WTC11 (cell line): ENCODE data around the gene PNPLA8. TPM values are rescaled to one million over a fixed set of nuclear protein-coding genes. Genes with fewer than 3 reads are reported as not detected.

Source experiments
- ATAC-seq: fragments of 200-7000 bp; cut with Tn5 transposase; 2 replicates; pipeline ENCODE4 v1.10.0; 2021; ENCODE audit warnings: mild to moderate bottlenecking, moderate library complexity
- CTCF ChIA-PET: fragments of 300-600 bp; sonication (Branson Sonifier 250); formaldehyde crosslinking; loops from one replicate; lab custom pipeline; 2021; ENCODE audit warnings: antibody characterized with exemption; lab: Charles Lee
- POLR2A ChIA-PET: fragments of 350-600 bp; sonication (Branson Sonifier 250); formaldehyde crosslinking; loops from one replicate; lab custom pipeline; 2021; ENCODE audit warnings: antibody characterized with exemption; lab: Charles Lee
- DNase-seq: peaks from one replicate; pipeline ENCODE4 v3.0.0; 2021; ENCODE audit warnings: low spot score
- H3K27ac Mint-ChIP-seq: 2 replicates; pipeline ENCODE4 v1.8.0; 2021; ENCODE audit warnings: mixed read lengths
- H3K27me3 Mint-ChIP-seq: 2 replicates; pipeline ENCODE4 v1.8.0; 2021; ENCODE audit warnings: low read depth, mild to moderate bottlenecking, moderate library complexity, mixed read lengths
- H3K36me3 Mint-ChIP-seq: 2 replicates; pipeline ENCODE4 v1.8.0; 2021; ENCODE audit warnings: mixed read lengths
- H3K4me1 Mint-ChIP-seq: 2 replicates; pipeline ENCODE4 v1.8.0; 2022; ENCODE audit warnings: mixed read lengths
- H3K4me3 Mint-ChIP-seq: 2 replicates; pipeline ENCODE4 v1.8.0; 2021; ENCODE audit warnings: mild to moderate bottlenecking, moderate library complexity, mixed read lengths
- H3K9me3 Mint-ChIP-seq: 2 replicates; pipeline ENCODE4 v1.8.0; 2021; ENCODE audit warnings: mixed read lengths
- CREM ChIP-seq: sonication (generic); formaldehyde crosslinking; IDR thresholded peaks from 2 replicates; pipeline ENCODE4 v1.8.1; 2022; ENCODE audit warnings: mild to moderate bottlenecking, missing genetic modification reagents, moderate library complexity
- EMX1 ChIP-seq: fragments of 250-450 bp; sonication (Bioruptor Pico); IDR thresholded peaks from 2 replicates; pipeline ENCODE4 v1.8.0; 2021; ENCODE audit warnings: mild to moderate bottlenecking
- ETV6 ChIP-seq: sonication (generic); formaldehyde crosslinking; IDR thresholded peaks from 2 replicates; pipeline ENCODE4 v1.8.1; 2022; ENCODE audit warnings: mild to moderate bottlenecking, missing genetic modification reagents
- FOXP1 ChIP-seq: sonication (generic); formaldehyde crosslinking; IDR thresholded peaks from 2 replicates; pipeline ENCODE4 v1.8.0; 2022; ENCODE audit warnings: missing genetic modification reagents, mild to moderate bottlenecking, moderate library complexity, borderline replicate concordance
- JUN ChIP-seq: sonication (generic); formaldehyde crosslinking; IDR thresholded peaks from 2 replicates; pipeline ENCODE4 v1.8.0; 2023; ENCODE audit warnings: mild to moderate bottlenecking, missing genetic modification reagents
- MXD4 ChIP-seq: fragments of 250-450 bp; sonication (Bioruptor Pico); IDR thresholded peaks from 2 replicates; pipeline ENCODE4 v1.8.0; 2021; ENCODE audit warnings: mild to moderate bottlenecking, moderate library complexity, borderline replicate concordance
- MYBL2 ChIP-seq: sonication (generic); formaldehyde crosslinking; IDR thresholded peaks from 2 replicates; pipeline ENCODE4 v1.8.1; 2023; ENCODE audit warnings: mild to moderate bottlenecking, moderate library complexity, missing genetic modification reagents
- NFATC4 ChIP-seq: fragments of 250-450 bp; sonication (Bioruptor Pico); IDR thresholded peaks from 2 replicates; pipeline ENCODE4 v1.9.0; 2021; ENCODE audit warnings: mild to moderate bottlenecking
- NFE2L1 ChIP-seq: sonication (generic); formaldehyde crosslinking; IDR thresholded peaks from 2 replicates; pipeline ENCODE4 v1.8.1; 2023; ENCODE audit warnings: missing genetic modification reagents
- NR1H2 ChIP-seq: sonication (generic); formaldehyde crosslinking; IDR thresholded peaks from 2 replicates; pipeline ENCODE4 v1.9.0; 2021; ENCODE audit warnings: mild to moderate bottlenecking, moderate library complexity, missing genetic modification reagents
- RELA ChIP-seq: sonication (generic); formaldehyde crosslinking; IDR thresholded peaks from 2 replicates; pipeline ENCODE4 v1.8.1; 2022; ENCODE audit warnings: missing genetic modification reagents, mild to moderate bottlenecking, borderline replicate concordance
- RORB ChIP-seq: fragments of 250-450 bp; sonication (Bioruptor Pico); IDR thresholded peaks from 2 replicates; pipeline ENCODE4 v1.9.0; 2021; ENCODE audit warnings: mild to moderate bottlenecking
- SOX15 ChIP-seq: fragments of 250-450 bp; sonication (Bioruptor Pico); IDR thresholded peaks from 2 replicates; pipeline ENCODE4 v1.9.0; 2021; ENCODE audit warnings: mild to moderate bottlenecking
- SP1 ChIP-seq: sonication (generic); formaldehyde crosslinking; conservative IDR thresholded peaks from 2 replicates; pipeline ENCODE4 v1.8.1; 2022; ENCODE audit warnings: missing genetic modification reagents
- ZNF121 ChIP-seq: sonication (generic); formaldehyde crosslinking; IDR thresholded peaks from 2 replicates; pipeline ENCODE4 v1.8.0; 2023; ENCODE audit warnings: missing genetic modification reagents
- ZNF423 ChIP-seq: fragments of 250-450 bp; sonication (Bioruptor Pico); IDR thresholded peaks from 2 replicates; pipeline ENCODE4 v2.1.2; 2022; ENCODE audit warnings: mild to moderate bottlenecking, moderate library complexity
- total RNA-seq: library from RNA; stranded (reverse); gene quantifications from 3 replicates; pipeline ENCODE4 v1.2.3, GENCODE V29; 2021
- TF ChIP-seq, protein P1 (sequence below): sonication (generic); formaldehyde crosslinking; IDR thresholded peaks from 2 replicates; pipeline ENCODE4 v1.8.1; 2022; ENCODE audit warnings: low read depth, missing genetic modification reagents, borderline replicate concordance
- TF ChIP-seq, protein P2 (sequence below): sonication (generic); formaldehyde crosslinking; IDR thresholded peaks from 2 replicates; pipeline ENCODE4 v1.8.0; 2023; ENCODE audit warnings: missing genetic modification reagents
- TF ChIP-seq, protein P3 (sequence below): sonication (generic); formaldehyde crosslinking; IDR thresholded peaks from 2 replicates; pipeline ENCODE4 v1.8.0; 2023; ENCODE audit warnings: missing genetic modification reagents, mild to moderate bottlenecking, borderline replicate concordance
- TF ChIP-seq, protein P4 (sequence below): sonication (generic); formaldehyde crosslinking; IDR thresholded peaks from 2 replicates; pipeline ENCODE4 v1.8.0; 2022; ENCODE audit warnings: mild to moderate bottlenecking, missing genetic modification reagents

The PNPLA8 gene
- total RNA-seq, 1 experiment from 2014 or later, result 12.4 TPM

DNA sequence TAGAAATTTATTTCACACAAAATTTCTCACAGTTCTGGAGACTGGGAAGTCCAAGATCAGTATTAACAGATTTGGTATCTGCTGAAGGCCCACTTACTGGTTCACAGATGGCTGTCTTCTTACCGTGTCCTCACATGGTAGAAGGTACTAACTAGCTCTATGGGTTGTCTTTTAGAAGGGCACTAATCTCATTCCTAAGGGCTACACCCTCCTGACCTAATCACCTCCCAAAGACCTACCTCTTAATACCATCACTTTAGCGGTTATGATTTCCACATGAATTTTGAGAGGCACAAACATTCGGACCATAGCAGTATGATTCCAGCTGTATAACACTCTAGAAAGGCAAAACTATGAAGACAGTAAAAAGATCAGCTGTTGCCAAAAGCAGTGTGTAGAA lies 8.0 kb downstream of the PNPLA8 start:
- ChIA-PET POLR2A (no interaction called here), CTCF (no interaction called here)
- Mint-ChIP-seq H3K4me3 (no peak overlapping the region), H3K27ac (no peak overlapping the region), H3K9me3 (no peaks in the 10 kb centered on the region), H3K27me3 (no peaks in the 10 kb centered on the region), H3K4me1 (peaks cover 29% of the 10 kb centered on the region), H3K36me3 (peaks cover 14% of the 10 kb centered on the region)
- no peak for DNase-seq
- ATAC-seq, result no peak
- TF ChIP-seq CREM (CRISPR knock-in tag) (no peak), NFATC4 (CRISPR knock-in tag) (no peak), FOXP1 (CRISPR knock-in tag) (no peak), ETV6 (CRISPR knock-in tag) (no peak), JUN (CRISPR knock-in tag) (no peak), RORB (CRISPR knock-in tag) (no peak), ZNF423 (CRISPR knock-in tag) (no peak), RELA (CRISPR knock-in tag) (no peak)
- TF ChIP-seq, protein P1, sequence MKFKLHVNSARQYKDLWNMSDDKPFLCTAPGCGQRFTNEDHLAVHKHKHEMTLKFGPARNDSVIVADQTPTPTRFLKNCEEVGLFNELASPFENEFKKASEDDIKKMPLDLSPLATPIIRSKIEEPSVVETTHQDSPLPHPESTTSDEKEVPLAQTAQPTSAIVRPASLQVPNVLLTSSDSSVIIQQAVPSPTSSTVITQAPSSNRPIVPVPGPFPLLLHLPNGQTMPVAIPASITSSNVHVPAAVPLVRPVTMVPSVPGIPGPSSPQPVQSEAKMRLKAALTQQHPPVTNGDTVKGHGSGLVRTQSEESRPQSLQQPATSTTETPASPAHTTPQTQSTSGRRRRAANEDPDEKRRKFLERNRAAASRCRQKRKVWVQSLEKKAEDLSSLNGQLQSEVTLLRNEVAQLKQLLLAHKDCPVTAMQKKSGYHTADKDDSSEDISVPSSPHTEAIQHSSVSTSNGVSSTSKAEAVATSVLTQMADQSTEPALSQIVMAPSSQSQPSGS (CRISPR knock-in tag), result no peak
- TF ChIP-seq, protein P2, sequence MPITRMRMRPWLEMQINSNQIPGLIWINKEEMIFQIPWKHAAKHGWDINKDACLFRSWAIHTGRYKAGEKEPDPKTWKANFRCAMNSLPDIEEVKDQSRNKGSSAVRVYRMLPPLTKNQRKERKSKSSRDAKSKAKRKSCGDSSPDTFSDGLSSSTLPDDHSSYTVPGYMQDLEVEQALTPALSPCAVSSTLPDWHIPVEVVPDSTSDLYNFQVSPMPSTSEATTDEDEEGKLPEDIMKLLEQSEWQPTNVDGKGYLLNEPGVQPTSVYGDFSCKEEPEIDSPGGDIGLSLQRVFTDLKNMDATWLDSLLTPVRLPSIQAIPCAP (CRISPR knock-in tag), result no peak

DNA sequence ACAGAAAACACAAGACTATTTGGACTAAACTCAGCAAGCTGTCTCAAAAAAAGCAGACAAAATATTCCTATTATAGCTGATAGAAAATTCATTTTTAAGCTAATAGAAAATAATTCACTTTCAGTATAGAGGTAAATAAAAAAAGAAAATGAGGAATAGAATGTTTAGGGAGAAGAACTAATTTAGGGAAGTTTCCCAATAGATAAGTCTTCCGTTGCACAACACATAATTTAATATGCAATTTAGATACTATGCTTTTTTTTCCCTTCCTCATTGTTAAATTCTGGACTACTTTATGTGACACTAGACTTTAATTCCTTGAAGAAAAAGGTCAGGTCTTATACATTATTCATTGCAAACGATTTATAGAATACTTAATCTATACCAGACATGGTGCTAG lies 10.3 kb downstream of the PNPLA8 start:
- ChIA-PET CTCF (no interaction called here), POLR2A (no interaction called here)
- DNase-seq, result no peak
- H3K27ac Mint-ChIP-seq, result no peak overlapping the region
- no peaks in the 10 kb centered on the region for H3K27me3 Mint-ChIP-seq
- no peak for ATAC-seq
- no peaks in the 10 kb centered on the region for H3K9me3 Mint-ChIP-seq
- H3K4me1 Mint-ChIP-seq, result peaks cover 7% of the 10 kb centered on the region
- TF ChIP-seq MXD4 (CRISPR knock-in tag) (no peak), SP1 (CRISPR knock-in tag) (no peak), ZNF423 (CRISPR knock-in tag) (no peak), MYBL2 (CRISPR knock-in tag) (no peak), SOX15 (CRISPR knock-in tag) (no peak), NR1H2 (CRISPR knock-in tag) (no peak), EMX1 (no peak), ZNF121 (CRISPR knock-in tag) (no peak), NFE2L1 (CRISPR knock-in tag) (no peak)
- TF ChIP-seq, protein P3, sequence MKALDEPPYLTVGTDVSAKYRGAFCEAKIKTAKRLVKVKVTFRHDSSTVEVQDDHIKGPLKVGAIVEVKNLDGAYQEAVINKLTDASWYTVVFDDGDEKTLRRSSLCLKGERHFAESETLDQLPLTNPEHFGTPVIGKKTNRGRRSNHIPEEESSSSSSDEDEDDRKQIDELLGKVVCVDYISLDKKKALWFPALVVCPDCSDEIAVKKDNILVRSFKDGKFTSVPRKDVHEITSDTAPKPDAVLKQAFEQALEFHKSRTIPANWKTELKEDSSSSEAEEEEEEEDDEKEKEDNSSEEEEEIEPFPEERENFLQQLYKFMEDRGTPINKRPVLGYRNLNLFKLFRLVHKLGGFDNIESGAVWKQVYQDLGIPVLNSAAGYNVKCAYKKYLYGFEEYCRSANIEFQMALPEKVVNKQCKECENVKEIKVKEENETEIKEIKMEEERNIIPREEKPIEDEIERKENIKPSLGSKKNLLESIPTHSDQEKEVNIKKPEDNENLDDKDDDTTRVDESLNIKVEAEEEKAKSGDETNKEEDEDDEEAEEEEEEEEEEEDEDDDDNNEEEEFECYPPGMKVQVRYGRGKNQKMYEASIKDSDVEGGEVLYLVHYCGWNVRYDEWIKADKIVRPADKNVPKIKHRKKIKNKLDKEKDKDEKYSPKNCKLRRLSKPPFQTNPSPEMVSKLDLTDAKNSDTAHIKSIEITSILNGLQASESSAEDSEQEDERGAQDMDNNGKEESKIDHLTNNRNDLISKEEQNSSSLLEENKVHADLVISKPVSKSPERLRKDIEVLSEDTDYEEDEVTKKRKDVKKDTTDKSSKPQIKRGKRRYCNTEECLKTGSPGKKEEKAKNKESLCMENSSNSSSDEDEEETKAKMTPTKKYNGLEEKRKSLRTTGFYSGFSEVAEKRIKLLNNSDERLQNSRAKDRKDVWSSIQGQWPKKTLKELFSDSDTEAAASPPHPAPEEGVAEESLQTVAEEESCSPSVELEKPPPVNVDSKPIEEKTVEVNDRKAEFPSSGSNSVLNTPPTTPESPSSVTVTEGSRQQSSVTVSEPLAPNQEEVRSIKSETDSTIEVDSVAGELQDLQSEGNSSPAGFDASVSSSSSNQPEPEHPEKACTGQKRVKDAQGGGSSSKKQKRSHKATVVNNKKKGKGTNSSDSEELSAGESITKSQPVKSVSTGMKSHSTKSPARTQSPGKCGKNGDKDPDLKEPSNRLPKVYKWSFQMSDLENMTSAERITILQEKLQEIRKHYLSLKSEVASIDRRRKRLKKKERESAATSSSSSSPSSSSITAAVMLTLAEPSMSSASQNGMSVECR (CRISPR knock-in tag), result no peak
- TF ChIP-seq, protein P4, sequence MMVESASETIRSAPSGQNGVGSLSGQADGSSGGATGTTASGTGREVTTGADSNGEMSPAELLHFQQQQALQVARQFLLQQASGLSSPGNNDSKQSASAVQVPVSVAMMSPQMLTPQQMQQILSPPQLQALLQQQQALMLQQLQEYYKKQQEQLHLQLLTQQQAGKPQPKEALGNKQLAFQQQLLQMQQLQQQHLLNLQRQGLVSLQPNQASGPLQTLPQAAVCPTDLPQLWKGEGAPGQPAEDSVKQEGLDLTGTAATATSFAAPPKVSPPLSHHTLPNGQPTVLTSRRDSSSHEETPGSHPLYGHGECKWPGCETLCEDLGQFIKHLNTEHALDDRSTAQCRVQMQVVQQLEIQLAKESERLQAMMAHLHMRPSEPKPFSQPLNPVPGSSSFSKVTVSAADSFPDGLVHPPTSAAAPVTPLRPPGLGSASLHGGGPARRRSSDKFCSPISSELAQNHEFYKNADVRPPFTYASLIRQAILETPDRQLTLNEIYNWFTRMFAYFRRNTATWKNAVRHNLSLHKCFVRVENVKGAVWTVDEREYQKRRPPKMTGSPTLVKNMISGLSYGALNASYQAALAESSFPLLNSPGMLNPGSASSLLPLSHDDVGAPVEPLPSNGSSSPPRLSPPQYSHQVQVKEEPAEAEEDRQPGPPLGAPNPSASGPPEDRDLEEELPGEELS (CRISPR knock-in tag), result no peak
- H3K36me3 Mint-ChIP-seq, result peaks cover 27% of the 10 kb centered on the region
- no peak overlapping the region for H3K4me3 Mint-ChIP-seq
